Neural cell (in vitro differentiated cells): ENCODE measurements around the gene EIF4E2. TPM values are rescaled to one million over a fixed set of nuclear protein-coding genes. Genes with fewer than 3 reads are reported as not detected.
A peak's percentile ranks its signal among the peaks of the same experiment; 100 is the strongest.

Experiments used
- H2AFZ ChIP-seq: fragments of 200-600, 300-800 bp; sonication (generic), shearing (Covaris generic); 2 replicates; pipeline ENCODE4 v1.6.0; 2014; ENCODE audit warnings: low read depth, mild to moderate bottlenecking, antibody characterized with exemption, low read length, moderate library complexity
- H3F3A ChIP-seq: fragments of 200-600 bp; shearing (Covaris generic); 2 replicates; pipeline ENCODE4 v1.6.1; 2016; ENCODE audit warnings: mild to moderate bottlenecking, moderate library complexity, mixed read lengths, antibody characterized with exemption, low read length; ENCODE audit not compliant: insufficient read depth, poor library complexity, severe bottlenecking
- H3K27ac ChIP-seq: fragments of 200-600, 300-800 bp; sonication (generic), shearing (Covaris generic); 2 replicates; pipeline ENCODE4 v1.5.1; 2014; ENCODE audit warnings: mild to moderate bottlenecking, low read length, moderate library complexity
- H3K27me3 ChIP-seq: fragments of 300-800, 200-600 bp; sonication (generic), shearing (Covaris generic); 2 replicates; pipeline ENCODE4 v1.6.0; 2014; ENCODE audit warnings: mild to moderate bottlenecking, low read depth, low read length, moderate library complexity; ENCODE audit not compliant: insufficient read depth
- H3K36me3 ChIP-seq: fragments of 300-800, 200-600 bp; sonication (generic), shearing (Covaris generic); 2 replicates; pipeline ENCODE4 v1.5.1; 2014; ENCODE audit warnings: mild to moderate bottlenecking, antibody characterized with exemption, low read length, moderate library complexity; ENCODE audit not compliant: insufficient read depth
- H3K4me2 ChIP-seq: fragments of 300-800, 200-600 bp; sonication (generic), shearing (Covaris generic); 2 replicates; pipeline ENCODE4 v1.6.0; 2014; ENCODE audit warnings: mild to moderate bottlenecking, low read length
- H3K4me3 ChIP-seq: fragments of 300-800, 200-600 bp; sonication (generic), shearing (Covaris generic); 2 replicates; pipeline ENCODE4 v1.5.1; 2014; ENCODE audit warnings: mild to moderate bottlenecking, low read length, moderate library complexity
- H3K79me2 ChIP-seq: fragments of 200-600 bp; shearing (Covaris generic); replicated peaks from 2 replicates; pipeline ENCODE4 v1.6.0; 2014; ENCODE audit warnings: mild to moderate bottlenecking, low read length, moderate library complexity; ENCODE audit not compliant: insufficient read depth
- H3K9ac ChIP-seq: fragments of 300-800, 200-600 bp; sonication (generic), shearing (Covaris generic); 2 replicates; pipeline ENCODE4 v1.6.1; 2016; ENCODE audit warnings: mild to moderate bottlenecking, low read length, mixed read lengths
- H3K9me2 ChIP-seq: fragments of 200-600 bp; shearing (Covaris generic); 2 replicates; pipeline ENCODE4 v1.6.1; 2016; ENCODE audit warnings: mild to moderate bottlenecking, low read length, mixed read lengths; ENCODE audit not compliant: insufficient read depth
- H3K9me3 ChIP-seq: fragments of 200-600, 300-800 bp; sonication (generic), shearing (Covaris generic); 2 replicates; pipeline ENCODE4 v1.6.1; 2016; ENCODE audit warnings: mild to moderate bottlenecking, mixed run types, low read length, moderate library complexity, mixed read lengths
- H4K20me1 ChIP-seq: fragments of 200-600 bp; shearing (Covaris generic); 2 replicates; pipeline ENCODE4 v1.6.1; 2016; ENCODE audit warnings: mild to moderate bottlenecking, mixed run types; ENCODE audit not compliant: insufficient read depth
- CTCF ChIP-seq: fragments of 450-650 bp; IDR thresholded peaks from 2 replicates; pipeline ENCODE4 v1.5.1; 2014; ENCODE audit warnings: antibody characterized with exemption, mild to moderate bottlenecking, moderate library complexity; ENCODE audit not compliant: poor library complexity, severe bottlenecking
- EP300 ChIP-seq: fragments of 450-650 bp; conservative IDR thresholded peaks from 2 replicates; pipeline ENCODE4 v1.6.1; 2014; ENCODE audit warnings: antibody characterized with exemption, mild to moderate bottlenecking, moderate library complexity; ENCODE audit not compliant: poor library complexity, severe bottlenecking
- EZH2 ChIP-seq: fragments of 200-600, 300-800 bp; shearing (Covaris generic), sonication (generic); IDR thresholded peaks from 2 replicates; pipeline ENCODE4 v1.6.1; 2014; ENCODE audit warnings: antibody characterized with exemption, low read length, borderline replicate concordance, mild to moderate bottlenecking; ENCODE audit not compliant: insufficient read depth, poor library complexity, severe bottlenecking
- MXI1 ChIP-seq: fragments of 450-650 bp; conservative IDR thresholded peaks from 2 replicates; pipeline ENCODE4 v1.6.1; 2014; ENCODE audit warnings: antibody characterized with exemption, mild to moderate bottlenecking; ENCODE audit not compliant: poor library complexity, severe bottlenecking
- POLR2AphosphoS5 ChIP-seq: IDR thresholded peaks from 2 replicates; pipeline ENCODE4 v1.6.1; 2012
- RAD21 ChIP-seq: fragments of 450-650 bp; conservative IDR thresholded peaks from 2 replicates; pipeline ENCODE4 v1.6.1; 2014; ENCODE audit warnings: antibody characterized with exemption, mild to moderate bottlenecking, moderate library complexity
- REST ChIP-seq: IDR thresholded peaks from 2 replicates; pipeline ENCODE4 v1.6.1; 2012; ENCODE audit warnings: borderline replicate concordance
- SMC3 ChIP-seq: fragments of 450-650 bp; conservative IDR thresholded peaks from 2 replicates; pipeline ENCODE4 v1.6.1; 2014; ENCODE audit warnings: antibody characterized with exemption, mild to moderate bottlenecking, moderate library complexity; ENCODE audit not compliant: poor library complexity
- TAF1 ChIP-seq: IDR thresholded peaks from 2 replicates; pipeline ENCODE4 v1.6.1; 2012; ENCODE audit warnings: low read depth
- polyA plus RNA-seq: library from polyadenylated mRNA; depleted of rRNA; stranded (reverse); fragments of >200 nt; gene quantifications from 2 replicates; pipeline ENCODE4 v1.2.3, GENCODE V29; 2014

The EIF4E2 gene
- polyA plus RNA-seq, 1 donor from 2014 or later: 57.6 TPM

DNA sequence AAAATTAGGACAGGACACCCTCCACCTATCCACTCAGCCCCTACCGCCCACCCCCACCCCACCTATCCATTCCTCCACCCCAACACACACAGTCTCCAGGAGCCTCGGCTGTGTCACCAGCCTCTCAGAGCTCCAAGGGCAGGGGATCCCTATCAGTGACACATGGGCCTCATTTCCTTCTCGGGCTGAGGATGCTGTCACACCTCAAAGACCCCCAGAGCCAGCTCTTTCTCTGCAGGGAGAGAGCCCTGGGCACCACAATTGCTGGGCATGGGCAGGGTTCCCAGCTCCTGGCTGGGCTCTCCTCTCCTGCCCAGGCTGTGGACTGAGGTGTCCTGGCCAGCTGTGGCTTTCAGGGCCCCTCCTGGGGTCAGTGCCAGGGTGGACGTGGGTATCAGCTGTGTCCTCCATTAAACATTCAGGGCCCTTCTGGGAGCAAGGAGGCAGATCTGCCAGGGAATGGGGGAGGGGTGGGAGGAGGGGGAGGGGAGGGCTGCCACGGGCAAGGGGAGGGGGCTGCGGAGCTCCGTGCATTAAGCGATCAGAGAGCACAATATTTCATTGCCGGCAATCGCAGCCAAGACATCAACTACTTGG lies 48.6 kb upstream of the EIF4E2 start:
- Histone ChIP-seq H3K27me3 (peaks cover 10% of the 10 kb centered on the region), H3F3A (peaks cover 5% of the 10 kb centered on the region), H3K4me2 (peak overlapping the region; percentile 62), H3K9me3 (no peaks in the 10 kb centered on the region), H3K9ac (peak overlapping the region; percentile 73), H3K79me2 (no peaks in the 10 kb centered on the region), H2AFZ (no peak overlapping the region), H3K9me2 (no peaks in the 10 kb centered on the region), H3K36me3 (no peaks in the 10 kb centered on the region), H3K27ac (peak overlapping the region; percentile 88), H3K4me3 (peak overlapping the region; percentile 64), H4K20me1 (no peaks in the 10 kb centered on the region)
- TF ChIP-seq MXI1 (no peak), TAF1 (no peak), SMC3 (no peak), EZH2 (no peak), EP300 (no peak), POLR2AphosphoS5 (no peak), RAD21 (no peak), REST (no peak), CTCF (no peak)

DNA sequence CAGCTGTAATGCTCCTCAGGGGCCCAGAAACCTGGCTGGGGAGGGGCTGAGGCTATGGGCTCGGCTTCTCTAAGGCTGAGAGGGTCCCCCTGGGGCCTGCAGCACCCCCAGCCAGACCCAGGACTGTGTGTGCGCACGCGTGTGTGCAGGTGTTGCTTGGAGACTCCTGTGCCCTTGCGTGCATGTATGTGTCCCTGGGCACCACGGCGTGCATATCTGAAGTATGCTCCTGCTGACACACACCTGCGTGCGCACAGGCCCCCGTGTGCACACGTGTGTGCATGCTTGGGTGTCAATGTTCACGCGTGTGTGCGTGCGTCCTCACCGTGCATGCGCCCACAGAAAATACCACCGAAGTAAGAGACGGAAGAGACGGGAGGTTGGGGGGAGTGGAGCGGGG lies 48.0 kb upstream of the EIF4E2 start:
- H3K9me2 ChIP-seq: no peaks in the 10 kb centered on the region
- H3K4me3 ChIP-seq: peak overlapping the region; percentile 64
- H4K20me1 ChIP-seq: no peaks in the 10 kb centered on the region
- H3F3A ChIP-seq: peaks cover 5% of the 10 kb centered on the region
- H3K79me2 ChIP-seq: no peaks in the 10 kb centered on the region
- peaks cover 10% of the 10 kb centered on the region for H3K27me3 ChIP-seq
- H3K9ac ChIP-seq: peak overlapping the region; percentile 73
- peak overlapping the region; percentile 62 for H3K4me2 ChIP-seq
- no peaks in the 10 kb centered on the region for H3K36me3 ChIP-seq
- peak; percentile 47 for TF ChIP-seq REST
- TF ChIP-seq EP300: no peak
- peak; percentile 27 for TF ChIP-seq MXI1
- H3K27ac ChIP-seq: peak overlapping the region; percentile 88
- H2AFZ ChIP-seq: peak overlapping the region; percentile 40
- no peaks in the 10 kb centered on the region for H3K9me3 ChIP-seq
